ENCODE measurements around the gene CANT1. TPM values are rescaled to one million over a fixed set of nuclear protein-coding genes. Genes with fewer than 3 reads are reported as not detected.
A peak's percentile ranks its signal among the peaks of the same experiment; 100 is the strongest.

The CANT1 gene
- total and polyA plus RNA-seq, 9 of the 15 experiments (the other 6 are each of a cell fraction or from before 2014, with no cell fraction given): 2.7 to 66.4 (median 22.5) TPM

DNA sequence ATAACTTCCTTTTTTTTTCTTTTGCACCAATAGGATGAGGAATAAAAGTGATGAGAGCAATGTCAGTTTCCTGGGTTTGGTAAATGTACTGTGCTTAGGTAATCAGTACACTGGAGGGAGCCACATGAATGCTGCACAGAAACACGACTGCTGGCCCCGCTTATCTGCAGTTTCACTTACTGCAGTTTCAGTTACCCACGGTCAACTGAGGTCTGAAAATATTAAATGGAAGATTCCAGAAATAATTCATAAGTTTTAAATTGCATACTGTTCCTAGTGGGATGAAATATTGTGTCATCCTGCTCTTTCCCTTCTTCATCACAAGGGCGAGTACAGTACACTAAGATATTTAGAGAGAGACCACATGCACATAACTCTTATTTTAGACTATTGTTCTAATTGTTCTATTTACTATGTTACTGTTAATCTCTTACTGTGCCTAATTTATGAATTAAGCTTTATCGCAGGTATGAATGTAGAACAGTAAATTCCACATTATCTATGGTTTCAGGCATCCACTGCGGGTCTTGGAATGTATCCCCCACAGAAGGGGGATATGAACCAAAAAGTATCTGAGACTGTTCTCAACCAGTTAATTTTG is 23.4 kb downstream of the CANT1 start (continued):
- TF ChIP-seq, protein P1, sequence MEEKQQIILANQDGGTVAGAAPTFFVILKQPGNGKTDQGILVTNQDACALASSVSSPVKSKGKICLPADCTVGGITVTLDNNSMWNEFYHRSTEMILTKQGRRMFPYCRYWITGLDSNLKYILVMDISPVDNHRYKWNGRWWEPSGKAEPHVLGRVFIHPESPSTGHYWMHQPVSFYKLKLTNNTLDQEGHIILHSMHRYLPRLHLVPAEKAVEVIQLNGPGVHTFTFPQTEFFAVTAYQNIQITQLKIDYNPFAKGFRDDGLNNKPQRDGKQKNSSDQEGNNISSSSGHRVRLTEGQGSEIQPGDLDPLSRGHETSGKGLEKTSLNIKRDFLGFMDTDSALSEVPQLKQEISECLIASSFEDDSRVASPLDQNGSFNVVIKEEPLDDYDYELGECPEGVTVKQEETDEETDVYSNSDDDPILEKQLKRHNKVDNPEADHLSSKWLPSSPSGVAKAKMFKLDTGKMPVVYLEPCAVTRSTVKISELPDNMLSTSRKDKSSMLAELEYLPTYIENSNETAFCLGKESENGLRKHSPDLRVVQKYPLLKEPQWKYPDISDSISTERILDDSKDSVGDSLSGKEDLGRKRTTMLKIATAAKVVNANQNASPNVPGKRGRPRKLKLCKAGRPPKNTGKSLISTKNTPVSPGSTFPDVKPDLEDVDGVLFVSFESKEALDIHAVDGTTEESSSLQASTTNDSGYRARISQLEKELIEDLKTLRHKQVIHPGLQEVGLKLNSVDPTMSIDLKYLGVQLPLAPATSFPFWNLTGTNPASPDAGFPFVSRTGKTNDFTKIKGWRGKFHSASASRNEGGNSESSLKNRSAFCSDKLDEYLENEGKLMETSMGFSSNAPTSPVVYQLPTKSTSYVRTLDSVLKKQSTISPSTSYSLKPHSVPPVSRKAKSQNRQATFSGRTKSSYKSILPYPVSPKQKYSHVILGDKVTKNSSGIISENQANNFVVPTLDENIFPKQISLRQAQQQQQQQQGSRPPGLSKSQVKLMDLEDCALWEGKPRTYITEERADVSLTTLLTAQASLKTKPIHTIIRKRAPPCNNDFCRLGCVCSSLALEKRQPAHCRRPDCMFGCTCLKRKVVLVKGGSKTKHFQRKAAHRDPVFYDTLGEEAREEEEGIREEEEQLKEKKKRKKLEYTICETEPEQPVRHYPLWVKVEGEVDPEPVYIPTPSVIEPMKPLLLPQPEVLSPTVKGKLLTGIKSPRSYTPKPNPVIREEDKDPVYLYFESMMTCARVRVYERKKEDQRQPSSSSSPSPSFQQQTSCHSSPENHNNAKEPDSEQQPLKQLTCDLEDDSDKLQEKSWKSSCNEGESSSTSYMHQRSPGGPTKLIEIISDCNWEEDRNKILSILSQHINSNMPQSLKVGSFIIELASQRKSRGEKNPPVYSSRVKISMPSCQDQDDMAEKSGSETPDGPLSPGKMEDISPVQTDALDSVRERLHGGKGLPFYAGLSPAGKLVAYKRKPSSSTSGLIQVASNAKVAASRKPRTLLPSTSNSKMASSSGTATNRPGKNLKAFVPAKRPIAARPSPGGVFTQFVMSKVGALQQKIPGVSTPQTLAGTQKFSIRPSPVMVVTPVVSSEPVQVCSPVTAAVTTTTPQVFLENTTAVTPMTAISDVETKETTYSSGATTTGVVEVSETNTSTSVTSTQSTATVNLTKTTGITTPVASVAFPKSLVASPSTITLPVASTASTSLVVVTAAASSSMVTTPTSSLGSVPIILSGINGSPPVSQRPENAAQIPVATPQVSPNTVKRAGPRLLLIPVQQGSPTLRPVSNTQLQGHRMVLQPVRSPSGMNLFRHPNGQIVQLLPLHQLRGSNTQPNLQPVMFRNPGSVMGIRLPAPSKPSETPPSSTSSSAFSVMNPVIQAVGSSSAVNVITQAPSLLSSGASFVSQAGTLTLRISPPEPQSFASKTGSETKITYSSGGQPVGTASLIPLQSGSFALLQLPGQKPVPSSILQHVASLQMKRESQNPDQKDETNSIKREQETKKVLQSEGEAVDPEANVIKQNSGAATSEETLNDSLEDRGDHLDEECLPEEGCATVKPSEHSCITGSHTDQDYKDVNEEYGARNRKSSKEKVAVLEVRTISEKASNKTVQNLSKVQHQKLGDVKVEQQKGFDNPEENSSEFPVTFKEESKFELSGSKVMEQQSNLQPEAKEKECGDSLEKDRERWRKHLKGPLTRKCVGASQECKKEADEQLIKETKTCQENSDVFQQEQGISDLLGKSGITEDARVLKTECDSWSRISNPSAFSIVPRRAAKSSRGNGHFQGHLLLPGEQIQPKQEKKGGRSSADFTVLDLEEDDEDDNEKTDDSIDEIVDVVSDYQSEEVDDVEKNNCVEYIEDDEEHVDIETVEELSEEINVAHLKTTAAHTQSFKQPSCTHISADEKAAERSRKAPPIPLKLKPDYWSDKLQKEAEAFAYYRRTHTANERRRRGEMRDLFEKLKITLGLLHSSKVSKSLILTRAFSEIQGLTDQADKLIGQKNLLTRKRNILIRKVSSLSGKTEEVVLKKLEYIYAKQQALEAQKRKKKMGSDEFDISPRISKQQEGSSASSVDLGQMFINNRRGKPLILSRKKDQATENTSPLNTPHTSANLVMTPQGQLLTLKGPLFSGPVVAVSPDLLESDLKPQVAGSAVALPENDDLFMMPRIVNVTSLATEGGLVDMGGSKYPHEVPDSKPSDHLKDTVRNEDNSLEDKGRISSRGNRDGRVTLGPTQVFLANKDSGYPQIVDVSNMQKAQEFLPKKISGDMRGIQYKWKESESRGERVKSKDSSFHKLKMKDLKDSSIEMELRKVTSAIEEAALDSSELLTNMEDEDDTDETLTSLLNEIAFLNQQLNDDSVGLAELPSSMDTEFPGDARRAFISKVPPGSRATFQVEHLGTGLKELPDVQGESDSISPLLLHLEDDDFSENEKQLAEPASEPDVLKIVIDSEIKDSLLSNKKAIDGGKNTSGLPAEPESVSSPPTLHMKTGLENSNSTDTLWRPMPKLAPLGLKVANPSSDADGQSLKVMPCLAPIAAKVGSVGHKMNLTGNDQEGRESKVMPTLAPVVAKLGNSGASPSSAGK (IDR thresholded peaks at IDR 0.05): peak; percentile 61
- 0 out of 2 replicates have a peak, but pooled peaks have one; percentile 11 for TF ChIP-seq SMC3 (conservative IDR thresholded peaks at IDR 0.05; ENCODE audit: insufficient read depth, low read depth, low read length)
- no peak for TF ChIP-seq PURB (CRISPR knock-in tag; IDR thresholded peaks at IDR 0.05; ENCODE audit: low read depth)
- TF ChIP-seq GABPB1 (CRISPR knock-in tag; IDR thresholded peaks at IDR 0.05): peak; percentile 44; the same call in 1 of the 2 replicates
- TF ChIP-seq FOXP1 (CRISPR knock-in tag; IDR thresholded peaks at IDR 0.05): no peak
- no peak for TF ChIP-seq CEBPG (CRISPR knock-in tag; IDR thresholded peaks at IDR 0.05)
- no peak for TF ChIP-seq CEBPG (tag; conservative IDR thresholded peaks at IDR 0.05 in 1 of 2, IDR thresholded peaks at IDR 0.05 in 1 of 2)
- TF ChIP-seq XRCC3 (IDR thresholded peaks at IDR 0.05): no peak
- TF ChIP-seq FOXK2 (conservative IDR thresholded peaks at IDR 0.05 in 1 of 2, IDR thresholded peaks at IDR 0.05 in 1 of 2; ENCODE audit: low read depth in 2 of 2): no peak
- peak; percentile 55 for TF ChIP-seq RBM25 (IDR thresholded peaks at IDR 0.05; ENCODE audit: low read depth, low read length, severe bottlenecking)
- TF ChIP-seq TSHZ1 (CRISPR knock-in tag; IDR thresholded peaks at IDR 0.05): 0 out of 2 replicates have a peak, but pooled peaks have one; percentile 17
- no peak for TF ChIP-seq BACH1 (tag; IDR thresholded peaks at IDR 0.05)
- TF ChIP-seq L3MBTL2 (IDR thresholded peaks at IDR 0.05): peak; percentile 59; the same call in 1 of the 2 replicates
